Activated CD8-positive, alpha-beta T cell treated with anti-CD3 and anti-CD28 coated beads, Interleukin-2, amount 10 ng/mL, durations not matched to agents 7 days and 5 days (primary cell): Measurements from ENCODE around the gene TEX13D. TPM values are rescaled to one million over a fixed set of nuclear protein-coding genes. Genes with fewer than 3 reads are reported as not detected.

Experiments
- total RNA-seq, 2 experiments: library from RNA; stranded (reverse); gene quantifications; one replicate each; pipeline ENCODE4 v1.2.3, GENCODE V29; 2021

Gene TEX13D
- total RNA-seq, 2 experiments from 2014 or later: not detected

Other genes starting within 250 kb of the TEX13D start
- gene SH2D1A, start 13.9 kb downstream of the TEX13D start, total RNA-seq: 10 to 100 TPM; 42.0 to 42.1 TPM